ENCODE data around the gene WFIKKN1. TPM values are rescaled to one million over a fixed set of nuclear protein-coding genes. Genes with fewer than 3 reads are reported as not detected.

WFIKKN1 gene
- total RNA-seq, 1 experiment from 2014 or later: 0.11 TPM

- Histone ChIP-seq H3K9ac (ENCODE audit: low read length) (peak overlapping the region; percentile 69), H3K4me3 (ENCODE audit: low read length) (peak overlapping the region; percentile 91), H3K4me1 (ENCODE audit: insufficient read depth, low read length) (peaks cover 28% of the 10 kb centered on the region), H3K27me3 (ENCODE audit: low read length) (no peaks in the 10 kb centered on the region), H3K4me2 (ENCODE audit: low read length) (peak overlapping the region; percentile 97), H4K20me1 (ENCODE audit: low read length) (peaks cover 12% of the 10 kb centered on the region; the same call in 1 of the 2 replicates), H3K9me2 (replicated peaks; ENCODE audit: low read length) (no peaks in the 10 kb centered on the region), H3K79me2 (ENCODE audit: low read length) (peaks cover 63% of the 10 kb centered on the region), H3K27ac (ENCODE audit: low read length) (no peak overlapping the region), H2AFZ (ENCODE audit: low read length) (peak overlapping the region; percentile 57; the same call in 1 of the 2 replicates), H3K9me3 (ENCODE audit: low read length) (no peaks in the 10 kb centered on the region), H3F3A (ENCODE audit: low read length, unreplicated experiment) (no peaks in the 10 kb centered on the region), H3K36me3 (ENCODE audit: low read depth, low read length) (no peaks in the 10 kb centered on the region)
- DNase-seq (peak; percentile 23), ATAC-seq (peak; percentile 1; the same call in 1 of the 2 replicates)
- TF ChIP-seq, protein P1, sequence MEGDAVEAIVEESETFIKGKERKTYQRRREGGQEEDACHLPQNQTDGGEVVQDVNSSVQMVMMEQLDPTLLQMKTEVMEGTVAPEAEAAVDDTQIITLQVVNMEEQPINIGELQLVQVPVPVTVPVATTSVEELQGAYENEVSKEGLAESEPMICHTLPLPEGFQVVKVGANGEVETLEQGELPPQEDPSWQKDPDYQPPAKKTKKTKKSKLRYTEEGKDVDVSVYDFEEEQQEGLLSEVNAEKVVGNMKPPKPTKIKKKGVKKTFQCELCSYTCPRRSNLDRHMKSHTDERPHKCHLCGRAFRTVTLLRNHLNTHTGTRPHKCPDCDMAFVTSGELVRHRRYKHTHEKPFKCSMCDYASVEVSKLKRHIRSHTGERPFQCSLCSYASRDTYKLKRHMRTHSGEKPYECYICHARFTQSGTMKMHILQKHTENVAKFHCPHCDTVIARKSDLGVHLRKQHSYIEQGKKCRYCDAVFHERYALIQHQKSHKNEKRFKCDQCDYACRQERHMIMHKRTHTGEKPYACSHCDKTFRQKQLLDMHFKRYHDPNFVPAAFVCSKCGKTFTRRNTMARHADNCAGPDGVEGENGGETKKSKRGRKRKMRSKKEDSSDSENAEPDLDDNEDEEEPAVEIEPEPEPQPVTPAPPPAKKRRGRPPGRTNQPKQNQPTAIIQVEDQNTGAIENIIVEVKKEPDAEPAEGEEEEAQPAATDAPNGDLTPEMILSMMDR (conservative IDR thresholded peaks at IDR 0.05; ENCODE audit: low read depth, low read length): no peak
- TF ChIP-seq EZH2phosphoT487 (IDR thresholded peaks at IDR 0.05; ENCODE audit: borderline replicate concordance, low read length): no peak
- no peak for TF ChIP-seq EZH2 (IDR thresholded peaks at IDR 0.05; ENCODE audit: low read length, unreplicated experiment)
- CTCF ChIA-PET: interaction anchor here (0.6 to 1.2 kb wide), 2 partner anchors 46 to 71 kb away, joined by 3 read pairs; partner anchors contain the start of gene METTL26
- BruUV-seq (replicated peaks): no TSS peak
- POLR2A ChIA-PET (ENCODE audit: unreplicated experiment): no interaction called here
- intact Hi-C loops (cut with micrococcal nuclease): no loop called here
These were observed 40.5 kb upstream of the WFIKKN1 start for GRCh38 chr16:590188-590814.

GRCh38 chr16:590815-591200 is 40.0 kb upstream of the WFIKKN1 start:
- ATAC-seq: no peak
- ChIA-PET CTCF (interaction anchor here (0.6 to 1.2 kb wide), 2 partner anchors 45 to 70 kb away, joined by 3 read pairs; partner anchors contain the start of gene METTL26), POLR2A (ENCODE audit: unreplicated experiment) (no interaction called here)
- H3K79me2 ChIP-seq (ENCODE audit: low read length): peaks cover 64% of the 10 kb centered on the region
- no peaks in the 10 kb centered on the region for H3K9me3 ChIP-seq (ENCODE audit: low read length)
- no peak for DNase-seq
- H4K20me1 ChIP-seq (ENCODE audit: low read length): peaks cover 12% of the 10 kb centered on the region; the same call in 1 of the 2 replicates
- H3K36me3 ChIP-seq (ENCODE audit: low read depth, low read length): no peaks in the 10 kb centered on the region
- TF ChIP-seq, protein P1 (conservative IDR thresholded peaks at IDR 0.05; ENCODE audit: low read depth, low read length): no peak
- TF ChIP-seq EZH2phosphoT487 (IDR thresholded peaks at IDR 0.05; ENCODE audit: borderline replicate concordance, low read length): no peak
- TF ChIP-seq EZH2 (IDR thresholded peaks at IDR 0.05; ENCODE audit: low read length, unreplicated experiment): no peak
- peak overlapping the region; percentile 91 for H3K4me3 ChIP-seq (ENCODE audit: low read length)
- H3K27me3 ChIP-seq (ENCODE audit: low read length): no peaks in the 10 kb centered on the region
- H3K4me1 ChIP-seq (ENCODE audit: insufficient read depth, low read length): peaks cover 28% of the 10 kb centered on the region
- H3F3A ChIP-seq (ENCODE audit: low read length, unreplicated experiment): no peaks in the 10 kb centered on the region
- H3K4me2 ChIP-seq (ENCODE audit: low read length): peak overlapping the region; percentile 97
- peak overlapping the region; percentile 69 for H3K9ac ChIP-seq (ENCODE audit: low read length)
- no peaks in the 10 kb centered on the region for H3K9me2 ChIP-seq (replicated peaks; ENCODE audit: low read length)
- H3K27ac ChIP-seq (ENCODE audit: low read length): no peak overlapping the region
- H2AFZ ChIP-seq (ENCODE audit: low read length): no peak overlapping the region
- BruUV-seq (replicated peaks): no TSS peak
- intact Hi-C loops (cut with micrococcal nuclease): no loop called here

GRCh38 chr16:591231-591630 is 39.6 kb upstream of the WFIKKN1 start:
- Histone ChIP-seq H3K4me2 (ENCODE audit: low read length) (peak overlapping the region; percentile 97), H3K9ac (ENCODE audit: low read length) (no peak overlapping the region), H3K79me2 (ENCODE audit: low read length) (peaks cover 69% of the 10 kb centered on the region), H2AFZ (ENCODE audit: low read length) (no peak overlapping the region), H3K36me3 (ENCODE audit: low read depth, low read length) (no peaks in the 10 kb centered on the region), H3K27me3 (ENCODE audit: low read length) (no peaks in the 10 kb centered on the region), H3K27ac (ENCODE audit: low read length) (no peak overlapping the region), H3K4me1 (ENCODE audit: insufficient read depth, low read length) (peaks cover 28% of the 10 kb centered on the region), H3K9me3 (ENCODE audit: low read length) (no peaks in the 10 kb centered on the region), H4K20me1 (ENCODE audit: low read length) (peaks cover 12% of the 10 kb centered on the region; the same call in 1 of the 2 replicates), H3F3A (ENCODE audit: low read length, unreplicated experiment) (no peaks in the 10 kb centered on the region), H3K4me3 (ENCODE audit: low read length) (peak overlapping the region; percentile 91), H3K9me2 (replicated peaks; ENCODE audit: low read length) (no peaks in the 10 kb centered on the region)
- no peak for DNase-seq
- ATAC-seq: no peak
- TF ChIP-seq EZH2 (IDR thresholded peaks at IDR 0.05; ENCODE audit: low read length, unreplicated experiment): no peak
- TF ChIP-seq, protein P1 (conservative IDR thresholded peaks at IDR 0.05; ENCODE audit: low read depth, low read length): no peak
- no peak for TF ChIP-seq EZH2phosphoT487 (IDR thresholded peaks at IDR 0.05; ENCODE audit: borderline replicate concordance, low read length)
- BruUV-seq (replicated peaks): no TSS peak
- POLR2A ChIA-PET (ENCODE audit: unreplicated experiment): no interaction called here
- intact Hi-C loops (cut with micrococcal nuclease): no loop called here
- CTCF ChIA-PET: no interaction called here
